ENCODE data around the gene ACOX3. TPM values are rescaled to one million over a fixed set of nuclear protein-coding genes. Genes with fewer than 3 reads are reported as not detected.

The ACOX3 gene
- total and polyA plus RNA-seq, 2 of the 8 experiments (the other 6 are each of a cell fraction or from before 2014, with no cell fraction given): 2.5 to 9.9 TPM

DNA sequence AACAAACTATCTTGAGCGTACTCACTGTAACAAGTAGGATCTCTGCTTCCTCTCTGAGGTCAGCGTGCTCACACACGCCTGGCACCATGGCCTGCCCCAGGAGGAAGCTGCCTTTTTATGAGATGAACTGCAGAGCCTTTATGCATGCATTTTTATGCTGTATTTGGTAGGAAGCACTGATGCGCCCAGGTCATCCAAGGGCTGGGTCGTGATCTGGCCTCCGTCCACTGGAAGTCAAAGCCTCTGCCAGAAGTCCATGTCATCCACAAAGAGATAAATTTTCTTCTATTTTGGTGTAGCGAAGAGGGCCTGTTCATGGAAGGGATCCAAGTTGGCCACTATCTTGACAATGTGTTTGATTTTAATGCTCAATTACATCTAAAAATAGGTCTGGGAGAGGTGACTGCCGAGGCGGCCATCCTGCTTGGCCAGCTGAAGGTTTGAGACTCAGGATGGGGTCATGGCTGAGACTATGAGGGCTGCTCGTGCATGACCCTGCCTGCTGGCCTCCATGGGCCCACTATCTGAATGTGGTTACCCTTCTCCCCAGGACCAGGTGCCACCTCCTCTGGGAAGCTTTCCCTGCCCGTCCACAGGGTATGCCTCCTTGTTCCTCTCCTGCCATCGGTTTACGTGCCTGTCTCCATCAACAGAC is 120.7 kb downstream of the ACOX3 start:
- H4K20me1 ChIP-seq (replicated peaks in 1 of 2; ENCODE audit: control insufficient read depth in 1 of 2, insufficient read depth in 2 of 2, low read length in 2 of 2): peaks cover 0 to 4% of the 10 kb centered on the region in 2 experiments
- no peak overlapping the region for H2BK20ac ChIP-seq (ENCODE audit: low read length)
- FAIRE-seq: no peak
- no peaks in the 10 kb centered on the region for H3K36me3 ChIP-seq (ENCODE audit: control insufficient read depth in 2 of 4, insufficient read depth in 4 of 4, low read length in 3 of 4)
- peaks cover 0 to 17% (median 12%) of the 10 kb centered on the region in 4 experiments; a peak in 6 of 7 replicates for H3K4me1 ChIP-seq (replicated peaks in 1 of 4; ENCODE audit: control insufficient read depth in 3 of 4, insufficient read depth in 4 of 4, low read length in 3 of 4)
- H2BK5ac ChIP-seq (ENCODE audit: low read depth, low read length): no peak overlapping the region
- H3K27me3 ChIP-seq (replicated peaks in 1 of 4; ENCODE audit: control insufficient read depth in 3 of 4, extremely low read depth in 1 of 4, insufficient read depth in 3 of 4, low read length in 3 of 4): no peaks in the 10 kb centered on the region
- H3K27ac ChIP-seq (ENCODE audit: low read depth, low read length): no peak overlapping the region
- no peak overlapping the region for H4K8ac ChIP-seq (ENCODE audit: extremely low read depth, insufficient read depth, low read length)
- no peaks in the 10 kb centered on the region for H3K79me2 ChIP-seq (ENCODE audit: control insufficient read depth in 1 of 2, insufficient read depth in 2 of 2, low read length in 2 of 2)
- peak in 1 of 2 experiments; percentile 23 for DNase-seq (ENCODE audit: low read depth in 1 of 2, low spot score in 2 of 2)
- H2AK5ac ChIP-seq (ENCODE audit: low read depth, low read length): peak overlapping the region; percentile 54; the same call in 1 of the 2 replicates
- H3K9ac ChIP-seq (replicated peaks in 1 of 4; ENCODE audit: extremely low read depth in 1 of 4, low read depth in 3 of 4, low read length in 3 of 4): no peak overlapping the region
- peaks cover 6% of the 10 kb centered on the region; the same call in 1 of the 2 replicates for H3K23me2 ChIP-seq (ENCODE audit: low read depth, low read length)
- H2BK15ac ChIP-seq (ENCODE audit: low read length): peak overlapping the region; percentile 54; the same call in 1 of the 2 replicates
- no peak overlapping the region for H3K56ac ChIP-seq (replicated peaks; ENCODE audit: insufficient read length, low read depth, low read length)
- no peaks in the 10 kb centered on the region; a peak in 2 of 4 replicates for H3K9me3 ChIP-seq (ENCODE audit: insufficient read depth in 2 of 2, low read depth in 1 of 2, low read length in 1 of 2)
- no peak overlapping the region for H2BK120ac ChIP-seq (replicated peaks; ENCODE audit: low read depth, low read length)
- no peak overlapping the region for H4K5ac ChIP-seq (ENCODE audit: insufficient read length, low read depth, low read length)
- ChIA-PET CTCF (ENCODE audit: partially characterized antibody) (interaction anchor here (0.7 to 8.0 kb wide), 36 partner anchors 8 to 615 kb away, joined by 3 to 94 read pairs (median 4); no protein-coding TSS in a partner anchor), POLR2A (ENCODE audit: partially characterized antibody) (interaction anchor here (0.6 to 1.0 kb wide), 3 partner anchors 77 to 369 kb away, joined by 3 read pairs; no protein-coding TSS in a partner anchor)
- no peaks in the 10 kb centered on the region for H3K79me1 ChIP-seq (ENCODE audit: low read depth, low read length)
- no peak overlapping the region for H2AFZ ChIP-seq (ENCODE audit: low read length)
- no peak overlapping the region for H3K14ac ChIP-seq (ENCODE audit: insufficient read length)
- no peak overlapping the region for H3K23ac ChIP-seq (ENCODE audit: insufficient read length)
- 0 out of 2 replicates have a peak overlapping the region, but pooled peaks have one; percentile 12 for H2BK12ac ChIP-seq (ENCODE audit: low read depth, low read length)
- TF ChIP-seq CBX5 (IDR thresholded peaks at IDR 0.05; ENCODE audit: low read depth, low read length) (no peak), TEAD4 (IDR thresholded peaks at IDR 0.05; ENCODE audit: low read depth, low read length) (no peak), RAD21 (IDR thresholded peaks at IDR 0.05 in 1 of 2, conservative IDR thresholded peaks at IDR 0.05 in 1 of 2; ENCODE audit: low read depth in 2 of 2, low read length in 2 of 2) (no peak), CBX8 (IDR thresholded peaks at IDR 0.05; ENCODE audit: borderline replicate concordance, low read depth, low read length) (no peak), SUZ12 (IDR thresholded peaks at IDR 0.05; ENCODE audit: low read length) (no peak), KDM4A (IDR thresholded peaks at IDR 0.05; ENCODE audit: low read depth, low read length, severe bottlenecking) (no peak), RNF2 (IDR thresholded peaks at IDR 0.05; ENCODE audit: borderline replicate concordance, low read depth, low read length, missing control alignments, poor library complexity, severe bottlenecking) (no peak)
- TF ChIP-seq, protein P1, sequence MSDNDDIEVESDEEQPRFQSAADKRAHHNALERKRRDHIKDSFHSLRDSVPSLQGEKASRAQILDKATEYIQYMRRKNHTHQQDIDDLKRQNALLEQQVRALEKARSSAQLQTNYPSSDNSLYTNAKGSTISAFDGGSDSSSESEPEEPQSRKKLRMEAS (IDR thresholded peaks at IDR 0.05): no peak
- TF ChIP-seq, protein P2, sequence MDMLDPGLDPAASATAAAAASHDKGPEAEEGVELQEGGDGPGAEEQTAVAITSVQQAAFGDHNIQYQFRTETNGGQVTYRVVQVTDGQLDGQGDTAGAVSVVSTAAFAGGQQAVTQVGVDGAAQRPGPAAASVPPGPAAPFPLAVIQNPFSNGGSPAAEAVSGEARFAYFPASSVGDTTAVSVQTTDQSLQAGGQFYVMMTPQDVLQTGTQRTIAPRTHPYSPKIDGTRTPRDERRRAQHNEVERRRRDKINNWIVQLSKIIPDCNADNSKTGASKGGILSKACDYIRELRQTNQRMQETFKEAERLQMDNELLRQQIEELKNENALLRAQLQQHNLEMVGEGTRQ (IDR thresholded peaks at IDR 0.05; ENCODE audit: low read length): no peak
- no peak overlapping the region for H3K4me2 ChIP-seq (ENCODE audit: insufficient read depth in 1 of 2, low read depth in 2 of 2, low read length in 2 of 2)
- H3K18ac ChIP-seq (ENCODE audit: extremely low read depth, low read length): no peak overlapping the region
- WGBS, 2 experiments (ENCODE audit: extremely low coverage in 1 of 2, insufficient coverage in 1 of 2, insufficient read length in 1 of 2, insufficient replicate concordance in 2 of 2, low coverage in 1 of 2, low lambda C conversion rate in 2 of 2, missing lambda C conversion rate in 1 of 2): 88% methylated on average over 13 of the region's 13 CpGs; no CpG with 5 or more reads in 1 of the 2 experiments
- H3K4me3 ChIP-seq (ENCODE audit: extremely low read depth in 1 of 4, insufficient read depth in 2 of 4, low read depth in 3 of 4, low read length in 4 of 4): no peak overlapping the region
- H4K91ac ChIP-seq (replicated peaks; ENCODE audit: insufficient read length, low read length): no peak overlapping the region
- no peak overlapping the region for H3K4ac ChIP-seq (replicated peaks; ENCODE audit: insufficient read length, low read depth, low read length)
